OCI-LY7 (cell line): Measurements from ENCODE around the gene SIK1. TPM values are rescaled to one million over a fixed set of nuclear protein-coding genes. Genes with fewer than 3 reads are reported as not detected.

Experiments
- BruUV-seq: library from RNA; stranded (reverse); fragments of 400-500 nt; replicated peaks from 2 replicates; lab custom pipeline; 2021; lab: Mats Ljungman, UMichigan
- CTCF ChIA-PET: fragments of 300-600 bp; sonication (Branson Sonifier 250); formaldehyde crosslinking; loops from one replicate; lab custom pipeline; 2022; ENCODE audit warnings: antibody characterized with exemption; ENCODE audit not compliant: unreplicated experiment; lab: Charles Lee
- POLR2A ChIA-PET: fragments of 300-600 bp; sonication (Branson Sonifier 250); formaldehyde crosslinking; loops from one replicate; lab custom pipeline; 2022; ENCODE audit warnings: antibody characterized with exemption; lab: Charles Lee
- DNase-seq: peaks from one replicate; pipeline ENCODE4 v3.0.0-alpha.2; 2015; ENCODE audit warnings: low spot score
- H2AFZ ChIP-seq: fragments of 200-600 bp; sonication (generic), shearing (Covaris generic); 2 replicates; pipeline ENCODE4 v1.6.1; 2014; ENCODE audit warnings: mild to moderate bottlenecking, antibody characterized with exemption, low read length, moderate library complexity
- H3K27ac ChIP-seq: fragments of 200-600 bp; sonication (generic); 2 replicates; pipeline ENCODE4 v1.5.1; 2014; ENCODE audit warnings: mixed run types, low read depth, mild to moderate bottlenecking, moderate library complexity, low read length, inconsistent platforms; ENCODE audit not compliant: poor library complexity, severe bottlenecking
- H3K36me3 ChIP-seq: fragments of 200-600 bp; sonication (generic); 2 replicates; pipeline ENCODE4 v1.6.1; 2014; ENCODE audit warnings: mild to moderate bottlenecking, antibody characterized with exemption, low read length, moderate library complexity, mixed read lengths; ENCODE audit not compliant: insufficient read depth
- H3K4me1 ChIP-seq: fragments of 200-600 bp; sonication (generic); 2 replicates; pipeline ENCODE4 v1.5.1; 2014; ENCODE audit warnings: mild to moderate bottlenecking, low read length; ENCODE audit not compliant: insufficient read depth, poor library complexity, severe bottlenecking
- H3K4me2 ChIP-seq: fragments of 200-600 bp; sonication (generic); 2 replicates; pipeline ENCODE4 v1.6.1; 2014; ENCODE audit warnings: mild to moderate bottlenecking, low read length
- H3K4me3 ChIP-seq: fragments of 200-600 bp; sonication (generic); 2 replicates; pipeline ENCODE4 v1.5.1; 2014; ENCODE audit warnings: mild to moderate bottlenecking, low read depth, low read length; ENCODE audit not compliant: poor library complexity, severe bottlenecking
- H3K79me2 ChIP-seq: fragments of 200-600 bp; sonication (generic); 2 replicates; pipeline ENCODE4 v1.6.1; 2016; ENCODE audit warnings: low read depth, mild to moderate bottlenecking, low read length, moderate library complexity, mixed read lengths; ENCODE audit not compliant: insufficient read depth
- H3K9me2 ChIP-seq: fragments of 200-600 bp; sonication (generic); 2 replicates; pipeline ENCODE4 v1.6.1; 2016; ENCODE audit warnings: mild to moderate bottlenecking, low read length, mixed read lengths; ENCODE audit not compliant: insufficient read depth
- H3K9me3 ChIP-seq: fragments of 200-600 bp; sonication (generic); 2 replicates; pipeline ENCODE4 v1.6.1; 2014; ENCODE audit warnings: mild to moderate bottlenecking, mixed run types, low read length, mixed read lengths
- H4K20me1 ChIP-seq: fragments of 200-600 bp; sonication (generic); 2 replicates; pipeline ENCODE4 v1.6.1; 2014; ENCODE audit warnings: mild to moderate bottlenecking, antibody characterized with exemption, low read length, moderate library complexity, mixed read lengths; ENCODE audit not compliant: insufficient read depth
- EZH2phosphoT487 ChIP-seq: fragments of 200-600 bp; sonication (generic); IDR thresholded peaks from 2 replicates; pipeline ENCODE4 v1.6.1; 2018; ENCODE audit warnings: low read depth, borderline replicate concordance, mild to moderate bottlenecking, mixed run types, antibody characterized with exemption, low read length, moderate library complexity, mixed read lengths
- intact Hi-C: fragments of 100-400 bp; cut with micrococcal nuclease; formaldehyde crosslinking; loops from one replicate; pipeline ENCODE4 v1.10.0; 2022; ENCODE audit not compliant: unreplicated experiment
- total RNA-seq, 2 experiments: library from RNA; depleted of rRNA in 1 of 2; stranded (reverse); fragments of >200 nt in 1 of 2; shearing (Covaris generic) in 1 of 2; gene quantifications; 2 replicates each; pipeline ENCODE4 v1.2.3, GENCODE V29; 2014 to 2022
- TF ChIP-seq, protein P1 (sequence below): fragments of 200-600 bp; sonication (generic); conservative IDR thresholded peaks from 2 replicates; pipeline ENCODE4 v1.5.1; 2014; ENCODE audit warnings: mild to moderate bottlenecking, antibody characterized with exemption, low read length, moderate library complexity, mixed read lengths

SIK1 gene
- total RNA-seq, 2 experiments from 2014 or later = 0.41 to 4.6 TPM

DNA sequence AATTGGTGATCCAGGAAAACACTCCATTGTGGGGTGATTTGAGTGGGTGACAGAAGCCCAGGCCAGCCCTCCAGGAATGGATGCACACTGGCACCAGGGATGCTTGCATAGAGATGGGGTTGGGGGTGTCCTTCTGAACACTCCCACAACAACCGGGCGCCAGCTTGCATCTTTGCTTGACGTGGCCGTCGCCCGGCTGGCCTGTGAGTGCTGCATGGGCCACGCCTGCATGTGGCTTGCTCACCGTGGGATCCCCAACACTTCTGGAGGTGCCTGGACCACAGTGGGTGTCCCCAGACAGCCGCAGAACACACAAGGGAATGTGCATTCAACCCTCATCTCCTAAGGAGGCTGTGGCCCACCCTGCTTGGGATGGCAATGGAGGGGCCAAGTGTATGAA is 55.1 kb downstream of the SIK1 start:
- Histone ChIP-seq H4K20me1 (no peaks in the 10 kb centered on the region), H3K9me3 (no peaks in the 10 kb centered on the region), H3K36me3 (no peaks in the 10 kb centered on the region), H3K4me2 (no peak overlapping the region), H3K27ac (no peak overlapping the region), H3K4me1 (no peaks in the 10 kb centered on the region), H3K9me2 (no peaks in the 10 kb centered on the region), H3K4me3 (no peak overlapping the region), H3K79me2 (no peaks in the 10 kb centered on the region), H2AFZ (no peak overlapping the region)
- POLR2A ChIA-PET = no interaction called here
- BruUV-seq = no TSS peak
- TF ChIP-seq, protein P1, sequence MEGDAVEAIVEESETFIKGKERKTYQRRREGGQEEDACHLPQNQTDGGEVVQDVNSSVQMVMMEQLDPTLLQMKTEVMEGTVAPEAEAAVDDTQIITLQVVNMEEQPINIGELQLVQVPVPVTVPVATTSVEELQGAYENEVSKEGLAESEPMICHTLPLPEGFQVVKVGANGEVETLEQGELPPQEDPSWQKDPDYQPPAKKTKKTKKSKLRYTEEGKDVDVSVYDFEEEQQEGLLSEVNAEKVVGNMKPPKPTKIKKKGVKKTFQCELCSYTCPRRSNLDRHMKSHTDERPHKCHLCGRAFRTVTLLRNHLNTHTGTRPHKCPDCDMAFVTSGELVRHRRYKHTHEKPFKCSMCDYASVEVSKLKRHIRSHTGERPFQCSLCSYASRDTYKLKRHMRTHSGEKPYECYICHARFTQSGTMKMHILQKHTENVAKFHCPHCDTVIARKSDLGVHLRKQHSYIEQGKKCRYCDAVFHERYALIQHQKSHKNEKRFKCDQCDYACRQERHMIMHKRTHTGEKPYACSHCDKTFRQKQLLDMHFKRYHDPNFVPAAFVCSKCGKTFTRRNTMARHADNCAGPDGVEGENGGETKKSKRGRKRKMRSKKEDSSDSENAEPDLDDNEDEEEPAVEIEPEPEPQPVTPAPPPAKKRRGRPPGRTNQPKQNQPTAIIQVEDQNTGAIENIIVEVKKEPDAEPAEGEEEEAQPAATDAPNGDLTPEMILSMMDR = no peak
- no peak for TF ChIP-seq EZH2phosphoT487
- intact Hi-C loops = no loop called here
- no peak for DNase-seq
- CTCF ChIA-PET = no interaction called here

DNA sequence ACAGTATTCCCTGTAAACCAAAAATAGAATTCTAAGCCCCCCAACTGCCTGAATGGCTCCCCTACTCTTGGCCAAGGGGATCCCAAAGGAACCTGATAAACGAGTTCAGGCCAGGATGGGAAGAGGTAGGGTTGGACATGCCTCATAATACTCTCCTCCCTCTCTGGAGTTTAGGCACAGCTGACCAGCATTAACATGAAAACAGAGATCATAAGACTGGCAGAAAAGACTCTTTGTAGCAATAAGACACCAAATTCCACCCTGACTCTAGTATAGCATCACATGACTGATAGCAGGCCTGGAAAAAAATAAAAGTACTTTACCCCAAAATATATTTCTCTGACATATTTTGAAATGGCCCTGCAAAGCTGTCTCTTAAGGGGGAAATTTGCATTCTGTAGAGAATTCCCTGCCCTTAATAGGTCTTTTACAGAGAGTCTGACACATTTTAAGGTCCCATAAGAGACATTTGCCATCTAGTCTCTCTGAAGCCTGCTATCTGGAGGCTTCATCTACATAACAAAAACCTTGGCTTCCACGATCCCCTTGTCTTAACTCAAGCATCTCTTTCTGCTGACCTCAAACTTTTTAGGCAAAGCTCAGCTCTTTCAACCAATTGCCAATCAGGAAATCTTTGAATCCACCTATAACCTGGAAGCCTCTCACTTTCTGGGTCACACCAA is 55.9 kb downstream of the SIK1 start:
- Histone ChIP-seq H3K36me3 (no peaks in the 10 kb centered on the region), H3K4me1 (no peaks in the 10 kb centered on the region), H2AFZ (no peak overlapping the region), H3K4me3 (no peak overlapping the region), H4K20me1 (no peaks in the 10 kb centered on the region), H3K27ac (no peak overlapping the region), H3K79me2 (no peaks in the 10 kb centered on the region), H3K9me3 (no peaks in the 10 kb centered on the region), H3K4me2 (no peak overlapping the region), H3K9me2 (no peaks in the 10 kb centered on the region)
- ChIA-PET CTCF (no interaction called here), POLR2A (no interaction called here)
- BruUV-seq = no TSS peak
- intact Hi-C loops = no loop called here
- no peak for DNase-seq
- TF ChIP-seq, protein P1 = no peak
- no peak for TF ChIP-seq EZH2phosphoT487

DNA sequence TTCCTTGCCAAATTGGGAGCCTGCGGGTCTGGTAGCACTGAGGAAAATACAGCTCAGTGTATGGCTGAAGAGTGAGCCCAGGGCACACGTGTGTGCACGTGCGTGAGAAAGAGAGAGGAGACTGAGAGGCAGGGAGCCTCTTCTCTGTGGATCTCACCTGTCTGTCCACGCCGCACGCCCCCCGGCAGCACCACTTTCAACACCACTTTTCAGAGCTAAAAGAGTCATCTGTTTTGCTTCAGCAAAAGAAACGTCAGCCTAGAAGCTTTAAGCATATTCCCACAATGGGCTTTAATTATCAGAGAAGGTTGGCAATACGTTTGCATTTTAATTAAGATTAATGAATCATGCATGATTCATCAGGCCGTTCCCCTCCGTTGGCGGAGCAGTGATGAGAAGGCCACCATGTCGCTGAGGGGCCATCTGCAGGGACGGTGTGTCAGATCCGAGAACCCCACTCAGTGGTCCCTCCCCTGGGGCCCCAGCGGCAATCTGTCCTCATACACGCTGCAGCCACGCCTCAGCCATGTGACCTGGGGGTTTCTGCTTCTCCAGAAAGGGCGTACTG is 56.8 kb downstream of the SIK1 start:
- ChIA-PET POLR2A (no interaction called here), CTCF (no interaction called here)
- H3K9me2 ChIP-seq = no peaks in the 10 kb centered on the region
- no peak overlapping the region for H2AFZ ChIP-seq
- intact Hi-C loops = no loop called here
- H4K20me1 ChIP-seq = no peaks in the 10 kb centered on the region
- H3K4me1 ChIP-seq = no peaks in the 10 kb centered on the region
- TF ChIP-seq, protein P1 = no peak
- no peak for TF ChIP-seq EZH2phosphoT487
- H3K27ac ChIP-seq = no peak overlapping the region
- DNase-seq = no peak
- H3K4me3 ChIP-seq = no peak overlapping the region
- no peaks in the 10 kb centered on the region for H3K36me3 ChIP-seq
- no TSS peak for BruUV-seq
- H3K4me2 ChIP-seq = no peak overlapping the region
- no peaks in the 10 kb centered on the region for H3K79me2 ChIP-seq
- H3K9me3 ChIP-seq = no peaks in the 10 kb centered on the region
